ENCODE data around the gene CCDC8. TPM values are rescaled to one million over a fixed set of nuclear protein-coding genes. Genes with fewer than 3 reads are reported as not detected.

CCDC8 gene
- total and polyA plus RNA-seq, 2 experiments from 2014 or later, result 5.6 to 16.5 TPM

DNA sequence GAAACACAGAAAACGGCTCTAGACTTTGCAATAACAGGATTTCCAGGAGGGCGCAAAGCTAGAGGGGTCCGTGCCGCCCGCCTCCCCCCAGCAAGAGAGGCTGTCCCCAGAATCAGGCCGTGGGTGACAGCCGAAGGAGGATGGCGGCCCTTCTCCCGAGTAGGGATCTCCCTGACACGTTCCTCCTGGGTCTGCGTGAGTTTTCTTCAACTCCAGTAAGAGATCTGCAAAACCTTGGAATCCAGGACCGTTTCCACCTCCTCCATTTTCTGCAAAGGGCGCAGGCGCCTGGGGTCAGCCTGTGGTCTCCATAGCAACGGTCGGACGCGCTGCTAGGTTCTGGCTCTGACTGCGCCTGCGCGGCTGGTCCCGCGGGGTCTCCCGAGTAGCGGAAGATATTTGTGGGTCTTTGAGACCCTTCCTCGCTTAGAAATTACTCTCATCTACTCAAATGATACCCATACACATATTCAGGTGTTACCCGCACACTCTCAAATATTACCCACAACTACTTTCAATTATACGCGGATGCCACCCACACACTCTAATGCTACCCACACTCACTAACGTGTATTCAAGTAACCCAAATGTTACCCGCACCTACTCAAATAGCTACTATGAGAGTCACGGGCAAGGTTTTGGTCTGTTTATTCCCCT is 13.3 kb upstream of the CCDC8 start:
- Mint-ChIP-seq H3K27ac (no peak overlapping the region), H3K9me3 (no peaks in the 10 kb centered on the region), H3K4me3 (peak overlapping the region; percentile 88), H3K4me1 (peaks cover 23% of the 10 kb centered on the region), H3K27me3 (ENCODE audit: insufficient read depth, low read depth, poor library complexity) (peaks cover 13% of the 10 kb centered on the region), H3K36me3 (ENCODE audit: low read depth) (no peaks in the 10 kb centered on the region)
- Histone ChIP-seq H2AFZ (peak overlapping the region; percentile 99), H3K4me2 (peak overlapping the region; percentile 90), H3K9me2 (ENCODE audit: insufficient read depth) (no peaks in the 10 kb centered on the region), H3K27me3 (ENCODE audit: insufficient read depth) (no peaks in the 10 kb centered on the region), H4K20me1 (replicated peaks; ENCODE audit: insufficient read depth) (no peaks in the 10 kb centered on the region), H3K36me3 (ENCODE audit: insufficient read depth) (no peaks in the 10 kb centered on the region), H3K79me2 (replicated peaks; ENCODE audit: insufficient read depth) (no peaks in the 10 kb centered on the region), H3K4me3 (peak overlapping the region; percentile 77), H3K4me1 (ENCODE audit: insufficient read depth) (peaks cover 11% of the 10 kb centered on the region), H3F3A (replicated peaks; ENCODE audit: low read depth) (no peaks in the 10 kb centered on the region), H3K27ac (ENCODE audit: low read depth) (no peak overlapping the region)
- TF ChIP-seq CREB1 (CRISPR knock-in tag; IDR thresholded peaks at IDR 0.05; ENCODE audit: low read depth) (no peak), POLR2AphosphoS5 (IDR thresholded peaks at IDR 0.05; ENCODE audit: low read depth) (peak; percentile 38; the same call in 1 of the 2 replicates)
- TF ChIP-seq, protein P1, sequence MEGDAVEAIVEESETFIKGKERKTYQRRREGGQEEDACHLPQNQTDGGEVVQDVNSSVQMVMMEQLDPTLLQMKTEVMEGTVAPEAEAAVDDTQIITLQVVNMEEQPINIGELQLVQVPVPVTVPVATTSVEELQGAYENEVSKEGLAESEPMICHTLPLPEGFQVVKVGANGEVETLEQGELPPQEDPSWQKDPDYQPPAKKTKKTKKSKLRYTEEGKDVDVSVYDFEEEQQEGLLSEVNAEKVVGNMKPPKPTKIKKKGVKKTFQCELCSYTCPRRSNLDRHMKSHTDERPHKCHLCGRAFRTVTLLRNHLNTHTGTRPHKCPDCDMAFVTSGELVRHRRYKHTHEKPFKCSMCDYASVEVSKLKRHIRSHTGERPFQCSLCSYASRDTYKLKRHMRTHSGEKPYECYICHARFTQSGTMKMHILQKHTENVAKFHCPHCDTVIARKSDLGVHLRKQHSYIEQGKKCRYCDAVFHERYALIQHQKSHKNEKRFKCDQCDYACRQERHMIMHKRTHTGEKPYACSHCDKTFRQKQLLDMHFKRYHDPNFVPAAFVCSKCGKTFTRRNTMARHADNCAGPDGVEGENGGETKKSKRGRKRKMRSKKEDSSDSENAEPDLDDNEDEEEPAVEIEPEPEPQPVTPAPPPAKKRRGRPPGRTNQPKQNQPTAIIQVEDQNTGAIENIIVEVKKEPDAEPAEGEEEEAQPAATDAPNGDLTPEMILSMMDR (conservative IDR thresholded peaks at IDR 0.05; ENCODE audit: low read depth in 2 of 2), result no peak
- DNase-seq (ENCODE audit: low spot score) (peak; percentile 94), ATAC-seq (peak; percentile 81)

- Mint-ChIP-seq H3K4me3 (peak overlapping the region; percentile 88), H3K27me3 (ENCODE audit: insufficient read depth, low read depth, poor library complexity) (peaks cover 13% of the 10 kb centered on the region), H3K36me3 (ENCODE audit: low read depth) (no peaks in the 10 kb centered on the region), H3K9me3 (no peaks in the 10 kb centered on the region), H3K27ac (no peak overlapping the region), H3K4me1 (peaks cover 23% of the 10 kb centered on the region)
- no peaks in the 10 kb centered on the region for H3F3A ChIP-seq (replicated peaks; ENCODE audit: low read depth)
- ATAC-seq (peak; percentile 46), DNase-seq (ENCODE audit: low spot score) (no peak)
- peaks cover 11% of the 10 kb centered on the region for H3K4me1 ChIP-seq (ENCODE audit: insufficient read depth)
- H3K4me2 ChIP-seq, result peak overlapping the region; percentile 90
- no peaks in the 10 kb centered on the region for H4K20me1 ChIP-seq (replicated peaks; ENCODE audit: insufficient read depth)
- H3K27me3 ChIP-seq (ENCODE audit: insufficient read depth), result no peaks in the 10 kb centered on the region
- no peaks in the 10 kb centered on the region for H3K36me3 ChIP-seq (ENCODE audit: insufficient read depth)
- peak overlapping the region; percentile 99 for H2AFZ ChIP-seq
- no peak overlapping the region for H3K27ac ChIP-seq (ENCODE audit: low read depth)
- no peaks in the 10 kb centered on the region for H3K9me2 ChIP-seq (ENCODE audit: insufficient read depth)
- H3K79me2 ChIP-seq (replicated peaks; ENCODE audit: insufficient read depth), result no peaks in the 10 kb centered on the region
- H3K4me3 ChIP-seq, result peak overlapping the region; percentile 77
- TF ChIP-seq CREB1 (CRISPR knock-in tag; IDR thresholded peaks at IDR 0.05; ENCODE audit: low read depth) (no peak), ZNF114 (CRISPR knock-in tag; IDR thresholded peaks at IDR 0.05) (no peak), EZH2phosphoT487 (IDR thresholded peaks at IDR 0.05; ENCODE audit: unreplicated experiment) (no peak), POLR2AphosphoS5 (IDR thresholded peaks at IDR 0.05; ENCODE audit: low read depth) (no peak; the same call in 1 of the 2 replicates), ZNF331 (CRISPR knock-in tag; IDR thresholded peaks at IDR 0.05; ENCODE audit: low read depth) (no peak), NANOG (IDR thresholded peaks at IDR 0.05; ENCODE audit: borderline replicate concordance) (no peak), JUNB (IDR thresholded peaks at IDR 0.05; ENCODE audit: unreplicated experiment) (no peak), STAT1 (IDR thresholded peaks at IDR 0.05; ENCODE audit: unreplicated experiment) (no peak), EZH2 (IDR thresholded peaks at IDR 0.05; ENCODE audit: low read depth, unreplicated experiment) (no peak), REST (IDR thresholded peaks at IDR 0.05; ENCODE audit: unreplicated experiment) (no peak)
- TF ChIP-seq, protein P1 (conservative IDR thresholded peaks at IDR 0.05; ENCODE audit: low read depth in 2 of 2), result no peak
- TF ChIP-seq, protein P2, sequence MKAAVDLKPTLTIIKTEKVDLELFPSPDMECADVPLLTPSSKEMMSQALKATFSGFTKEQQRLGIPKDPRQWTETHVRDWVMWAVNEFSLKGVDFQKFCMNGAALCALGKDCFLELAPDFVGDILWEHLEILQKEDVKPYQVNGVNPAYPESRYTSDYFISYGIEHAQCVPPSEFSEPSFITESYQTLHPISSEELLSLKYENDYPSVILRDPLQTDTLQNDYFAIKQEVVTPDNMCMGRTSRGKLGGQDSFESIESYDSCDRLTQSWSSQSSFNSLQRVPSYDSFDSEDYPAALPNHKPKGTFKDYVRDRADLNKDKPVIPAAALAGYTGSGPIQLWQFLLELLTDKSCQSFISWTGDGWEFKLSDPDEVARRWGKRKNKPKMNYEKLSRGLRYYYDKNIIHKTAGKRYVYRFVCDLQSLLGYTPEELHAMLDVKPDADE (IDR thresholded peaks at IDR 0.05), result no peak
Observed at GRCh38 chr19:46426035-46426505, 12.7 kb upstream of the CCDC8 start.
